ENCODE measurements around the gene SYT7.

SYT7 gene

DNA sequence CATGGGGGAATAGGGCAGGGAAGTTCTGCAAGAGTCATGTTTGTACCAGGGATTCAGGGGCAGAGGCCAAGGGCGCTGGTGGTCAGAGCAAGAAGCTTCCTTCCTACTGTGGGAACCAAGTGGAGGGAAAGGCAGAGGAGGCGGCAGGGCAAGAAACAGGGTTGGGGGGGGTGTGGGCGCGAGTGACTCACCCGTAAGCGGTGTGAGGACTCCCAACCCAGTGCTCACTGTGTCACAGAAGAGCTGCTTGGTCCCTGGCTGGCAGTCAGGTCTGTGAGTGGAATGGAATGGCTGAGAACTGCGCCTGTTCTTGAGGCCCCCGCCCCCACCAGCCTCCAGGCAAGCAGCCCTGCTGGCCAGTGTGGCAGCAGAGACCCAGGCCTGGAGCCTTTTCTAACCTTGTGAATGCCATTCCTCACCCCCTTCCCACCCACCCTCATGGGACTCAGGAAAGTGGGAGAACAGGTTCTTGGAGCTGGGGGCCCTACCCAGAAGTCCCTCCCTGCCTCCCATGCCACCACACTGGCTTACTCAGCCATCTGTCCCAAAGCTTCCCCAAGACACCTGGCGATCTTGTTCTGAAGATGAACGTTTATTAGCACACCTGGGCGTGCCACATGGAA lies 67.6 kb downstream of the SYT7 start:
- no peak for DNase-seq

DNA sequence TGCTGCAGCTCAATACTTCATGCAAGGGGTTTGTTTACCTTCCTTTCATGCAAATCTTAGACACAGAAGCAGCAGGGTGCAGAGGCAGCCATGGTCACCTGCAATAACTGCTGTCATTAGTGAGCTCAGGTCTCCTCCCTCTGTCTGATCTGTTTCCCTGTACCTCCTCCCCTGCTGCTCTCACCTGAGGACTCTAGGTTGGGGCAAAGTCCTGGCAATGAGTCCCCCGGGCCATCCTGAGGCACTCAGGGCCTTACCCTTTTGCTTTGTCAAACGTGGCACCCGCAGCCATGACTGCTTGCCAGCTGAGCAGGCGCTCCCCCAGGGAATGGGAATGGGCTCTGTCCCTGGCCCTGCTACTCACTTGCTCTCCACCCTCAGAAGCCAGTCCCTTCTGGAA lies 68.4 kb downstream of the SYT7 start:
- DNase-seq, result no peak

DNA sequence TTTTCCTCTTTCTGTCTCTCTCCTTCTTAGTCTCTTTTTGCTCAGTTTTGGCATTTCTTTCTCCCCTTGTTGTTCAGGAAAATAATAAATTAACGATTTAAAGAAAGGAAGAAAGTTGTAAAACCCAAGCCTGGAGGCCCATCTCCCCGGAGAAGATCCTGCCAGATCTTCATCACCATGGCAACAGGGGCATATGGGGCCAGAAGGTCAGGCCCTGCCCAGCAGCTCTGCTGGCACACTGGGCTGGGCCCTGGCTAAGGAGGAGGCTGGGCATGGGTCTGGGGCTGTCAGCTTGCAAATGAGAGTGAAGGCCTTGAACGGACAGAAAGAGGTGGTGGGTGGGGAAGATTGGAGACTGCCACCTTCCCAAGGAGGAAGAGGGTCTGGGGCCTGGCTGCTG lies 69.5 kb downstream of the SYT7 start:
- no peak for DNase-seq

DNA sequence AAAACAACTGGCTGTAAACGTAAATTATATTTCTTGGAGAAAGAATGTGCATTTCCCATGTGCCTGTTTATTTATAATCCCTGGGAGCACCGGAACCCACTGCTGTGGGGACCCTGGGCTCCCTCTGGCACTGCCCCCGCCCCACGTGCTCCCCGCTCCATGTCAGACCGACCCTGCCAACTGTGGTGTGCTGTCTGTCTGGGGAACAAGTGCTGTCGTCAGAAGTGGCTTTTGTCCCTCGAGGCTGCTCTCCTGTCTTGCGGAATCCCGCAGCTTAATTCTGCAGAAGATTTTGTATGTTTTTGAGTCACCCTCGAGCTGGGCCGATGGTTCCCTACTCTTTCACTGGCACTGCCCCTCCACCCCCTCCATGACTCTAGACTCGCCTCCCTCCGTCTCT lies 69.9 kb downstream of the SYT7 start:
- no peak for DNase-seq

DNA sequence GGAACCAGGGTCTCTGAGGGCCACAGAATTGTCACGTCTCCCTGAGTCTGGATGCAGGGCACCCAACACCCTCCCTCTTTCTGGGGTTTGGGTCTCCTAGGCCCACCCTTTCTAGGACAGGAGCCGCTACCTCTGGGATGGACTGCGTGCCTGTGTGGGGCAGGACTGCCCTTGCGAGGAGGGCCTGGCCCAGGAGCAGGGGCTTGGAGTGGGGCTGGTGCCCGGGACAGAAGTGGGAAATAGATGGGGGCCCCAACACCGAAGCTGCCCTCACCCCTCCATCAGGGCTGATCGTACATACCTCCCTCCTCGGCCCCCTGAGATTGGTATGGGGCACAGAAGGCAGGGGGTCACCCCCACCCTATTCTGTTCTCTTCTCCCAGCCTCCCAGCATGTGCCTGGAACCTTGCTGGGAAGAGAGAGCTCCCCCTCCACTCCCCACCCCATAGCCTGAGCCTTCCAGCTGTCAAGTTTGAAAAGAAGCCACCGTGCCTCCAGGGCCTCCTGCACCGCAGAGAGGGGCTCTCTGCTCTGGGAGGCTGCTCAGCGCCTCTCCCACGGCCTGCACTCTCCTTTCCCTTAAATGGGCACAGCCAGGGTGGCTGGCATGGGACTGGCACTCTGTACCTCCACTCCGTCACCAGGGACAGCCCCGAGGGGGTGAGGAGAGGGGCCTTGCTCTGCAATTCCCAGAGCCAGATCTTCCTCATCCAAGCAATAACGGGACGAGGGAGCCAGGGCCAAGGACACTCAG lies 70.5 kb downstream of the SYT7 start:
- DNase-seq, result no peak

DNA sequence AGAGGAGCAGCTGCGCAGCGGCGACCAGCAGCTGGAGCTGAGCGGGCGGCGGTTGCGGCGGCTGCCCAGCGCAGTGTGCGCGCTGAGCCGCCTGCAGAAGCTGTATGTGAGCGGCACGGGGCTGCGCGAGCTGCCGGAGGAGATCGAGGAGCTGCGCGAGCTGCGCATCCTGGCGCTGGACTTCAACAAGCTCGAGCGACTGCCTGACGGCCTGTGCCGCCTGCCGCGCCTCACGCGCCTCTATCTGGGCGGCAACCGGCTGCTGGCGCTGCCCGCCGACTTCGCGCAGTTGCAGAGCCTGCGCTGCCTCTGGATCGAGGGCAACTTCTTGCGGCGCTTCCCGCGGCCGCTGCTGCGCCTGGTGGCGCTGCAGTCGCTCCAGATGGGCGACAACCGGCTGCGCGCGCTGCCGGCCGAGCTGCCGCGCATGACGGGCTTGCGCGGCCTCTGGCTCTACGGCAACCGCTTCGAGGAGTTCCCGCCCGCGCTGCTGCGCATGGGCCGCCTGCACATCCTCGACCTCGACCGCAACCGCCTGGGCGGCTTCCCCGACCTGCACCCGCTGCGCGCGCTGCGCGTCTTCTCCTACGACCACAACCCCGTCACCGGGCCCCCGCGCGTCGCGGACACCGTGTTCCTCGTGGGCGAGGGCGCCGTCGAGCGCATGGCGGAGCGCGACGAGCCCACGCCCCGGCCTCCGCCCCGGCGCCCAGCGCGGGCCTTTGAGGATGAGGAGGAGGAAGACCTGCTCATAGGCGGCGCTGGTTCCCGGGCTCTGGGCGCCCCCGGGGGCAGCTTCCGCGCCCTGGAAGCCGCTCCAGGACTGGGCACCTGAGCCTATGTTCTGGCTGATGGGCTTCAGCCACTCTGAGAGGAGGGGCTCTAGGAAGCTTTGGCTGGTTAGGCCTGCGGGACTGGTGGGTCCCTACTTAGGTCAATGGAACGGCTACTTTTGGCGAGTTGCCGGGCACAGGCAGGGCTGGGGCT lies 71.5 kb downstream of the SYT7 start:
- no peak for DNase-seq

DNA sequence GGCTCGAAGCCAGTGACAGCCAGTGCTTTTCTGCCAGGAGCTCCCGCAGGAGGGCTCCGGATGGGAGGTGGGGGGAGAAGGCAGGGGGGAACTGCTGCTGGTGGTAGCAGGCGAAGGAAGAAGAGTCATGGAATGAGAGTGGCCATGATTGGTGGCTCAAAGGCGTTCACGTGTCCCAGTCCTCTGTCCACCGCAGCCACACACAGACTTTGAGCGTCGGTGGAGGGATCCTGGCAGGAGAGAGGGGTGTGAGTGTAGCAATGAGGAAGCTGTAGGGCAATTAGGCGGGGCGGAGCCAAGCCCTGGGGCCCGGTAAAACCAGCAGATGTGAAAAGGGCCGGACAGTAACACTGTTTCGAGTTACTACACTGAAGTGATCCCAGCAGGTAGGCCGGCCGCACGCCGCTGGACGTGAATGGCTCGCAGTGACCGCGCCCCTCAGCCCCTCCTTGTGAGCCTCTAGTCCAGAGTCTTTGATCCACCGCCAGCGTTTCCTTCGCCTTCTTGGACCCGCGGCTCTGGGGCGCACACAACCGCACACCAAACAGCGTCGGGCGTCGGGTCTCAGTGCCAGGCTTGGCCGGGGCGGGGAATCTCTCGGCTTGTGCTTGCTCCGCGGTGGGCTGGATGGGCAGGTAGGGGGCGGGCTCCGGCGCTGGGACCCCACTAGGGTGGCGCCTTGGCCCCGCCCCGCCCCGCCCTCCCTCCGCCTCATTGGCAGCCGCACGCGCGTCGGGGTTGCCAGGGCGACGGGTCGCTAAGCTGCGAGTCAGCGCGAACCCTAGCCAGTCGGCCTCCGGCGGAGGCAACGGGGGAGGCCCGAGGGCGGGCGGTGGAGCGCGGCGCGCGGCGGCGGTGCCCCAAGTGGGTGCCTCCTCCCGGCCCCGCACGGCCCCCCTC lies 72.7 kb downstream of the SYT7 start, which contains the start of gene LRRC10B:
LRRC10B (plus strand) TSS at position 788 of the 900 bp plus-strand sequence. CDS start 250 bp downstream, outside the sequence.
- DNase-seq, result no peak

DNA sequence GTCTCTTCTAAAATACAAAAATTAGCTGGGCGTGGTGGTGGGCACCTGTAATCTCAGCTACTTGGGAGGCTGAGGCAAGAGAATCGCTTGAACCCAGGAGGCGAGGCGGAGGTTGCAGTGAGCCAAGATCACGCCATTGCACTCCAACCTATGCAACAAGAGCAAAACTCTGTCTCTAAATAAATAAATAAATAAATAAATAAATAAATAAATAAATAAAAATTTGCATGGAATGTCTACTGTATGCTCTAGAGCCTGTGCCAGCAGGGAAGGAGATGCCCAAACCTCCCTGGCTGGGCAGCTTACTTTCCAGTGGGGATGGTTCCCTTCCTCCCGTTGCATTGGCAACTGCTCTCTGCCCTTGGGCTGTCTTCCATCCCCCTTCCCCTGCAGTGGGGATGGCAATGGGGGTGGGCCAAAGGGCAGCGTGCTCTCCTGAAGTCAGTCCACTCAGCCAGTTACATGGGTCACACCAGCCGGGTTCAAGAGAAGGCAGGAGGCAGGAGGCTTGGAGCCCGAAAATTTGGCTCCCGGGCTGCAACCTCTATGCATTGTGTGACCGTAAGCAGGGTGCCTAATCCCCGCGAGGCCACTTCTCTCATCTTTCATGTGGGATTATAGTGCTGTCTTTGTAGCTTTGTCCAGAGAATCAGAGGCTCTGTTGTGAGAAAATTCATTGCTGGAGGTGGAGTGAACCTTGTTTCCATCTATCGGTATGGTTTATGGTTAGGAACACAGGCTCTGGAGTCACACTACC lies 73.7 kb downstream of the SYT7 start:
- no peak for DNase-seq

DNA sequence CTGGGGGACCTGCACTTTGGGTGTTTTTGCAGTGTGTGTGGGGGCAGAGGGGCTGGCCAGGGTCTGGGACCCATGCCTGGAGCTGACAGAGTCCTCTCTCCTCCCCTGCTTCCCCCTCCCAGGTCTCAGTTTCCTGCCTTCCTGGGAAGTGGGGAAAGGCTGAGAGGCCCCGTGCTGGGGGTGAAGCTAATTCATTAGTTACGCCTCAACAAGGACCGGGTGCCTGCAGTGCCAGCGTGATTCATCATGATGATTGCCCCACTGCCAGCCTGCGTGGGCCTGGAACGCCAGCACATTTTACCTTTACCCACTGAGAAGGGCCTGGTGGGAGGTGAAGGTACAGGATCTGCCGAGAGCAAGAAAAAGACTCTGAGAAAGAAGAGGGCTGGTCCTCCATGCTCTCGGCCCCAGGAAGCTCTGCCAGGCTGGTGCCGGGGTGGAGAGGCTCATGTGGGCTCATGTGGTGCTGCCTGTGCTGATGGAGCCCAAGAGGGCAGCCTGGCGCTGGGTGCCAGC lies 75.2 kb downstream of the SYT7 start:
- DNase-seq, result no peak

DNA sequence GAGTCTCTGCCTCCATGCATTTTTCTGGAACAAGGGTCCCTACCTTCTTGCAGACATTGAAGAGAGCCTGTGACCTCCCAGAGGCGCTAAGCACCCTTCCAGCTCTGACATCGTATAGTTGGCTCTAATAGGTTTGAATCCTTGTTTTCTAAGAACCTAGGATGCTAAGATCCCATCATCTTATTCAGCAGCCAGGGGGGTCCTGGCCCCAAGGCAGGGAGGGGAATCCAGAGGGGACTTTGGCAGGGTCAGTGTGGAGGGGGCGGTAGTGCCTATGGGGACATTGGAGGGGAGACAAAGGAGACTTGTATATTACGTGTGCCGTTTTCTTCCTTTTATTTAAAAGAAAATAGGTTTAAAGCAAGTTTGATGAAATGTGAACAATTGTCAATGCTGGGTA lies 75.8 kb downstream of the SYT7 start:
- no peak for DNase-seq

DNA sequence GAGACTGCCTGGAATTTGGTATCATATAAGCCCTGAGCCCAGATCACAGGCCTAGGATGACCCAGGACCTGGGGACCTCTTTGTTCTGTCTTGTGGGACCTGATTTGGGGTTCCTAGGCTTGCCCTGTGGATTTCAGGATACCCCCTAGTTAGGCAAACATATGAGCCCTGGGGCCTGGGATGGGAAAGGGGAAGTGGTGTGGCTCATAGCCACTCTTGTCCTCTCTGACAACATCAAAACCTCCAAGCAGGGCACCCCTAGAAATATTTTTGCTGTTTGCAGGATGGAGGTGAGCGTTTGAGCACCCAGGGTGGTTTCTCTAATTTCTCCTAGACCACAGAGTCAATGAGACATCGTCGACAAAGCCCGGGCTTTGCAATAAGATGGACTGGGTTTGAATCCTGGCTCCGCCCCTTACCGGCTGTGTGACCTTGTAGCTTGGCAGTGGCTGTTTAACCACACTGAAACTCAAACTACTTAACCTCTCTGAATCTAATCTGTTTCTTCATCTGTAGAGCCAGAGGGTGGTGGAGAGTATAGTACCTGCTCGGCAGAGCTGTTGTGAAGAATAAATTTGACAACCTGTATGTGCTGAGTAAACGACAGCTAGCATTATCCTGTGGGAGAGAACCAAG lies 77.6 kb downstream of the SYT7 start:
- DNase-seq, result no peak

DNA sequence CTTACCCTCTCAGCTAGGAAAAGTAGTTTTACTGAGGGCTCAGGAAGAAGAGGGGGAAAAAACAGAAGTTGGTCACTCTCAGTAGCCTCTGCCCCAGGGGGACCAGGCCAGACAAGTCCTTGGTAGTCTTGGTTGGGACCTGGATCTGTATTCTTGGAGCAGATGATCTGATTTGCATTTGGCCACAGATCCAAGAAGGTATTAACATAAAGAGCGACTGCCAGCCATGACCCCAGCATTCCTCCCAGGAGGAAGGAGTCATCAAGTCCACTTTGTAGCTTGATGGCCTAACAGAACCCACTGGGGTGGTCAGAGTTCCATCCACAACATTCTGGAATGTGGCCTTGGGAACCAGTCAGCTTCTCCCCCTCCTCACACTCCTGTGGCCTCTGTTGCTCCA lies 78.4 kb downstream of the SYT7 start:
- no peak for DNase-seq

DNA sequence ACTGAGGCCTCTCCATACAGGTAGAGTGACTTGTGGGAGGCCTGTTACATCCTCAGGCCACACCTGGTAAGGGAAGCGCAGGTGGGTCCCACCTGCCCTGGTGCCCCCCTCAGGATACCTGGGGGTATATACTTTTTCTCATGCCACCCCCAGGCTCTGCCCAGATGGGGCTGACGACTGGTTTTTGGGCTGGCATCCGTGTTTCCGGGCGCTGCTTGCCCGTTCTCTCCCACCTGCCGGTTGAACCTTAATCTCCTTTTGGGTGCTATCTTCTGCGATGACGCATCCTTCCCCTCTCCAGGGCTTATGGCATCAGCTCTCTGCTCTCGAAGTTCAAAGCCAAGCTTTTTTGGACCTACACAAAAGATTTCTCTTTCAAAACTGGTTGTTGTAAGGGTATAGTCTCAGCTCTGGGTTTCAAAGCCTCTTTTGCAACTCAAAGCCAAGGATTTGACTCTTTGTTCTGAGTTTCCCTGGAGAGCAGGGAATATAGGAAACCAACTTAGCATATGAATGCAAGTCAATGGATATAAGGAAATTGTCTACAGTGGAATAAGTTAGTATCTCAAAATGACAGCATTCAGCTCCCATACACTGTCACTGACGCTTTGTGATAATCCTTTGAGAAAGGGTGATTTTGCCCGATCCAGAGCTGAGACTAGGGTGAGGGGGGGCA lies 80.9 kb downstream of the SYT7 start:
- DNase-seq, result no peak

DNA sequence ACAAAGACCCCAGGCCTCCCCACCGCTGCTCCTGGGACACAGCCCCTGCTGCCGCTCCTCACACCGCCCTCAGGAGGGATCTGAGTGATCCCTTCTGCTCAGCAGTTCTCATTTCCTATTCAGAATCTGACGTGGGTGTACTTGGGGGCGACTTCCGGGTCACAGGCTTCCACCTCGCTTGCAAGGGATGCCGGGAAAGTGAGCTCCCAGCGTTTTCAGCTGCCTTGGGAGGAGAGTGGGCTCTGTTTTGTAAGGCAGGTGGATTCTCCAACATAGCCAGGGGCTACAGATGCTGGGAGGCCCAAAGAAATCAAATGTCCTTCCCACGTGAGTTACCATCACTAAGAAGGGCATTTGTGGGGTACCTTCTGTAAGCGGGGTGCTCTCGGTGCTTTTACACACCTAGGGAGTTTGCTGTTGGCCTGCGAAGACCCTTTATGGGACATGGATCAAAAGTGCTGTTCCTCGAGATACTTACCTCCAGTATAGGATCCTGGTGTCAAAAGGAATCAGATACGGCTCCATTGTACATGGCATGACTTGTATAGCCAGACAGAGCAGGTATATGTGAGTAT lies 82.0 kb downstream of the SYT7 start:
- no peak for DNase-seq

DNA sequence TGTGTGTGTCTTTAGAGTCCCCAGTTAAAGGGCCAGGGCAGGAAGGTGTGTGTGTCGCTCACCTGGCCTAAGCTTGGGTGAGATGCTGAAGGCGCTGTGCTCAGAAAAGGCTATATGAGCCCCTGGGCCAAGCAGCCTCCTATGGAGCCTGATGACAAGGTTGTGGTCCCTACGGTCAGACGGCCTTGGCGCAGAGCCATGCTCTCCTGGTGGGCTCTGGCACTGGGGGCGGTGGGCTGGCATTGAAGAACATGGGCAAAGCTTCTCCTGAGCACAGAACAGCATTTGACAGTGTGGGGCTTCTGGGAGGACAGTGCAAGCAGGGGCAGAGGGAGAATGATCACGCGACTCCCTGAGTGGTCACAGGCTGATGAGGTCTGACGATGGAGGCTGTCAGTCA lies 83.0 kb downstream of the SYT7 start:
- no peak for DNase-seq

DNA sequence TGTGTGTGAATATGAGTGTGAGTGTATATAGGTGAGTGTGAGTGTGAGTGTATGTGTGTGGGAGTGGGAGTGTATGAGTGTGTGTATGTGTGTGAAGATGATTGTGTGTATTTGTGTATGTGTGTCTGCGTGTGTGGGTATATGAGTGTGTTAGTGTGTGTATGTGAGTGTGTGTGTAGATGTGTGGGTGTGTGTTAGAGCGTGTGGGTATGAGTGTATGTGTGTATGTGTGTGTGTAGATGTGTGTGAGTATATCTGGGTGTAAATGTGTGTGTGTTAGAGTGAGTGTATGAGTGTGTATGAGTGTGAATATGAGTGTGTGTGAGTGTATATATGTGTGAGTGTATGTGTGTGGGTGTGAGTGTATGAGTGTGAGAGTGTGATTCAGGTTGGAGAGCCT lies 83.4 kb downstream of the SYT7 start:
- DNase-seq, result no peak

DNA sequence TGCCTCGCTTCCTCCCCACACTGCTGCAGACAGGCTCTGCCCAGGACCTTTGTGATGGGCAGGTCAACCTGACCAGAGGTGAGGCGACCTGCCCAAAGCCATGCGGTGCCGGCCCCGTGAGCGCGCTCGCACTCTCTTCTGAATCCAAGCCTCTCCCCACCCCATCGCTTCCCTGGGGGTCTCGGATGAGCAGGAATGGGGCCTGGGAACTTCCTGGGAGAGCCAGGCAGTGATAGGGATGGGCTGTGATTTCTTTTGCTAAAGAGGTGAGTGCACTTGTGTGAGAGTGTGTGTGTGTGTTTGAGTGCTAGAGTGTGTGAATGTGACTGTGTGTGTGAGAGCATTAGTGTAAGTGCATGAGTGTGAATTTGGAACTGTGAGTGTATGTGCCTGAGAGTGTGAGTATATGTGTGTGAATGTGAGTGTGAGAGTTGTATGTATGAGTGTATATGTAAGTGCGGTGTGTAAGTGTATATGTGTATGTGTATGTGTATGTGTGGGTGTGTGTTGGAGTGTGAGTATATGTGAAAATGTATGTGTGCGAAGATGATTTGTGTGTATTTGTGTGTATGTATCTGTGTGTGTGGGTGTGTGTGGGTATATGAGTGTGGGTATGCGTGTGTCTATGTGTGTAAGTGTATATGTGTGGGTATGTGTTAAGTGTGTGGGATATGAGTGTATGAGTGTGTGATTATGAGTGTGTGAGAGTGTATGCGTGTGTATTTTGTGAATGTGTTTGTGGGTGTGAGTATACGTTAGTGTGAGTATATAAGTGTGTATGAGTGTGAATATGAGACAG lies 84.1 kb downstream of the SYT7 start:
- DNase-seq, result no peak

DNA sequence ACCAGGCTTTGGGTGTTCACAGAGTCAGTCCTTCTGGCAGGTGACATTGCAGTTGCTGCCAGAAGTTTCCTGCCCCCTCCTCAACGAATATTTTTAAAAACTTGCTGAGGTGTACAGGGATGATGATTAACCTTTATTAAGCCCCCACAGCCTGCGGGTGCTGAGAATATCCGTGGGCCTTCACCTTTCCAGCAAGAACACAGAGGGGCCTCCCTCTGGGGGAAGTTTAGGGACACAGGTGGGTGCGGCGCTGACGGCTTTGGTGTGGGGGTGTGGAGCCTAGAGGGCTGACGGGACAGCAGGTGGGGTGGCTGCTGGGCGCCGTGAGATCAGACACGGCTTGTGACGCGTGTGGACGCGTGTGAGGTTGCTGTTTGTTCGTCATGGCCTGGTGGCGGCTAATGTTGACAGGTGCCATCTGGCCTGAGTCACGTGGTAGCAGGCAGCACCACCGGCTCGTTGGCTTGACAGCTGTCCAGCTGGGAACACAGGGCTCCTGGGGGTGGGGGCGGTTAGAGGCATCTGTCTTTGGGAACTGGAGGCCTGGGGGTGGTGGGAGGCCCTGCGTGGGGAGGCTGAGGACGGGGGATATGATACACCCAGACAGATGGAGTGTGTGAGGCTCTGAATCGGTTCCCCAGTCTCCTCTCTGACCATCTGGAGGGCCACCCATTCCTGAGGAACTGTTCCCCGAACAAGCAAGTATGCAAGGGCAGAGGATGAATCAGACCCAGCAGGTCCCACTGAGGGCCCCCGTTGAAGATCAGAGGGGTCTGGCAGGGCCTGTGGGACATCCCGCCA lies 84.9 kb downstream of the SYT7 start:
- no peak for DNase-seq

All from SIG-M5 (cell line).